Measurements from ENCODE around the gene ERGIC1.

ERGIC1 gene

DNA sequence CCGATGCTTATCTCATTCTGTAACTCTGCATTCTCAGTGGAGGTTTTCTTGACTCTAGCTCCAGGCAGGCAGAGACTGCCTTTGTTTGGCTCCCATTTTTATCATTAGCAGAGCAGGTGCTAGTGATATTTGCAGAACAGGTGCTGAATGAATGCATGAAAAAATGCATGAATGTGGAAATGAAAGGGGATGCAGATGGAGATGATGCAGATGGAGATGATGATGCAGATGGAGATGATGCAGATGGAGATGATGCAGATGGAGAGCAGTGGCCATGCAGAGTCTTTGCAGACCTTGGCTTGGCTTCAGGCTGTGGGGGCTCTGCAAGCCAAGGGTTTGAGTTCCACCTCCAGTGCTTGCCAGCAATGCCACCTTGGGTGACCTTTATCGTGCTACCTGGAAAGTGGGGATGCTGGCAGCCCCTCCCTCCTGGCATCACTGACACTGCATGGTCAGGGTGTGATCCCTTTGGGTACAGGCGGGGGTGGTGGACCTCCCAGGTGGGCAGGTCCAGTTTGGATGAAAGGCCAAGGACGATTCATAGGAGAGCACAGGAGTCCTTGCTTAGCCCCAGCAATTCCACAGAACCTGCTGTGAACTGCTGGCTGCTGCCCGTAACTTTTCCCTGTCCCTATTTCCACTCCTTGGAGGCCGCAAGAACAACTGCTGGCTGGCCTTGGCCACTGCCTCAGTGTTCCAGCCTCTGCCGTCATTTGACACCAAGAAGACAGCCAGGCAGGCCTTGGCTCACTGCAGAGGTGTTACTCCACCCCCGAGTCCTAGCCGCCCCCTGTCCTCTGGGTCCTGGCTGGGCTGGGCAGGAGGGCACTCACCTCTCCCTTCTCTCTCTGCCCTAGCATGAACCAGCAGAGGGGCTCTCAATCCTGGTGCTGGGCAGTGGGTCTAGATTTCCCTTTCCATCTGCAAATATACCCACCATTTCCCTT lies 33.0 kb downstream of the ERGIC1 start:
- ChIA-PET CTCF (interaction anchor here (1.5 kb wide), 1 partner anchor 13 kb away, joined by 3 read pairs; no protein-coding TSS in a partner anchor), POLR2A (interaction anchor here (1.0 kb wide), 1 partner anchor 96 kb away, joined by 3 read pairs; the partner anchor contains the start of gene DUSP1)
- no peak for DNase-seq (ENCODE audit: extremely low spot score)
- TF ChIP-seq L3MBTL2 (conservative IDR thresholded peaks at IDR 0.05) (no peak), BHLHE40 (IDR thresholded peaks at IDR 0.05; ENCODE audit: borderline replicate concordance) (no peak), ARNT (IDR thresholded peaks at IDR 0.05) (no peak), LEF1 (IDR thresholded peaks at IDR 0.05; ENCODE audit: borderline replicate concordance) (no peak), FOXK2 (IDR thresholded peaks at IDR 0.05) (no peak), ZNF384 (IDR thresholded peaks at IDR 0.05) (no peak), FOXA1 (IDR thresholded peaks at IDR 0.05) (no peak), SUZ12 (IDR thresholded peaks at IDR 0.05) (no peak), HDGF (IDR thresholded peaks at IDR 0.05; ENCODE audit: borderline replicate concordance) (no peak), CTBP1 (IDR thresholded peaks at IDR 0.05; ENCODE audit: borderline replicate concordance) (no peak), ELF4 (IDR thresholded peaks at IDR 0.05) (no peak), SP1 (IDR thresholded peaks at IDR 0.05) (no peak), FOXM1 (IDR thresholded peaks at IDR 0.05; ENCODE audit: borderline replicate concordance) (no peak), NFRKB (IDR thresholded peaks at IDR 0.05) (no peak), TARDBP (IDR thresholded peaks at IDR 0.05) (no peak)
- TF ChIP-seq, protein P1, sequence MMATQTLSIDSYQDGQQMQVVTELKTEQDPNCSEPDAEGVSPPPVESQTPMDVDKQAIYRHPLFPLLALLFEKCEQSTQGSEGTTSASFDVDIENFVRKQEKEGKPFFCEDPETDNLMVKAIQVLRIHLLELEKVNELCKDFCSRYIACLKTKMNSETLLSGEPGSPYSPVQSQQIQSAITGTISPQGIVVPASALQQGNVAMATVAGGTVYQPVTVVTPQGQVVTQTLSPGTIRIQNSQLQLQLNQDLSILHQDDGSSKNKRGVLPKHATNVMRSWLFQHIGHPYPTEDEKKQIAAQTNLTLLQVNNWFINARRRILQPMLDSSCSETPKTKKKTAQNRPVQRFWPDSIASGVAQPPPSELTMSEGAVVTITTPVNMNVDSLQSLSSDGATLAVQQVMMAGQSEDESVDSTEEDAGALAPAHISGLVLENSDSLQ (IDR thresholded peaks at IDR 0.05): no peak

DNA sequence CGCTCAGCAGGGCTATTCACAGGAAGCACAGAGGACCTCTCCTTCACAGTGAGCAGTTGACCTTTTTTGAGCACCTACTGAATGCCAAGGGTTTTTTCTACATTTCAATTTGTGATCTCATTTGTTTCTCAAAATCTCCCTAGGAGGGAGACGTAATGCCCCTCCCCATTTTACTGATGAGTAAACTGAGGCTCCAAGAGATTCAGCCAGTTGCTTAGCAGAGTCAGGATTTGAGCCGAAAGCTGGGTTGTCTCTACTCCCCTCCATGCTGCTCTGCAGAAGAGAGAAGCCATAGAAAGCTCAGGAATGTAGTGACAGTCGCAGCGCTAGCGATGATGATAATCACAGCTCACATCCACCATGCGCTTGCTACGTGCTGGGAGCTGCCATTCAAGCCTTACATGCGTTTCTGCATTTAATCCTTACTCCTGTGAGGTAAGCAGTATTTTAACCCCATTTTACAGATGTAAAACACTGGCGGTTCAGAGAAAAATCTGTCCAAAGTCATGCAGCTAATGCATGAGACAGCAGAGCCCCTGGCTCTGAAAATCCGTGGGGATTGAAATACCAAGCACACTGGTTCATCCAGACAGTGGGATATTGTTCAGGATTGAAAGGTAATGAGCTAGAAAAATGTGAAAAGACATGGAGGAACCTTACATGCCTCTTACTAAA lies 33.8 kb downstream of the ERGIC1 start:
- ChIA-PET POLR2A (no interaction called here), CTCF (no interaction called here)
- TF ChIP-seq ARNT (IDR thresholded peaks at IDR 0.05) (no peak), NFRKB (IDR thresholded peaks at IDR 0.05) (no peak), L3MBTL2 (conservative IDR thresholded peaks at IDR 0.05) (no peak), FOXA1 (IDR thresholded peaks at IDR 0.05) (no peak), SP1 (IDR thresholded peaks at IDR 0.05) (no peak), FOXK2 (IDR thresholded peaks at IDR 0.05) (no peak), HDGF (IDR thresholded peaks at IDR 0.05; ENCODE audit: borderline replicate concordance) (no peak), ZNF384 (IDR thresholded peaks at IDR 0.05) (no peak), LEF1 (IDR thresholded peaks at IDR 0.05; ENCODE audit: borderline replicate concordance) (no peak), ELF4 (IDR thresholded peaks at IDR 0.05) (no peak), TARDBP (IDR thresholded peaks at IDR 0.05) (no peak)
- DNase-seq (ENCODE audit: extremely low spot score): no peak

DNA sequence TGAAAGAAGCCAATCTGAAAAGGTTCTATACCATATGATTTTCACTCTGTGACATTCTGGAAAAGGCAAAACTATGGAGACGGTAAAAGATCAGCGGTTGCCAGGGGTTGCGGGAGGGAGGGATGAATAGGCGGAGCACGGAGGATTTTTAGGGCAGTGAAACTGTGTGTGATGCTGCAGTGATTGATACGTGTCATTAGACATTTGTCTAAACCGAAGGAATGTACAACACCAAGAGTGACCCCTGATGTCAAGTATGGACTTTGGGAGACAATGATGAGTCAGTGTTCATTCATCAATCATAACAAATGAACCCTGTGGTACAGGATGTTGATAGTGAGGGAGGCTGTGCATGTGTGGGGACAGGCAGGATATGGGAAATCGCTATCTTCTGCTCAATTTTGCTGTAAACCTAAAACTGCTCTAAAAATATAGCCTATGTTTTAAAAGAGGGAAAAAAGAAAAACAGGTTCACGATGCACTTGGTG lies 34.4 kb downstream of the ERGIC1 start:
- no peak for TF ChIP-seq NFRKB (IDR thresholded peaks at IDR 0.05)
- TF ChIP-seq, protein P1 (IDR thresholded peaks at IDR 0.05): peak; percentile 18; the same call in 1 of the 2 replicates
- CTCF ChIA-PET: no interaction called here
- DNase-seq (ENCODE audit: extremely low spot score): no peak
- POLR2A ChIA-PET: no interaction called here

DNA sequence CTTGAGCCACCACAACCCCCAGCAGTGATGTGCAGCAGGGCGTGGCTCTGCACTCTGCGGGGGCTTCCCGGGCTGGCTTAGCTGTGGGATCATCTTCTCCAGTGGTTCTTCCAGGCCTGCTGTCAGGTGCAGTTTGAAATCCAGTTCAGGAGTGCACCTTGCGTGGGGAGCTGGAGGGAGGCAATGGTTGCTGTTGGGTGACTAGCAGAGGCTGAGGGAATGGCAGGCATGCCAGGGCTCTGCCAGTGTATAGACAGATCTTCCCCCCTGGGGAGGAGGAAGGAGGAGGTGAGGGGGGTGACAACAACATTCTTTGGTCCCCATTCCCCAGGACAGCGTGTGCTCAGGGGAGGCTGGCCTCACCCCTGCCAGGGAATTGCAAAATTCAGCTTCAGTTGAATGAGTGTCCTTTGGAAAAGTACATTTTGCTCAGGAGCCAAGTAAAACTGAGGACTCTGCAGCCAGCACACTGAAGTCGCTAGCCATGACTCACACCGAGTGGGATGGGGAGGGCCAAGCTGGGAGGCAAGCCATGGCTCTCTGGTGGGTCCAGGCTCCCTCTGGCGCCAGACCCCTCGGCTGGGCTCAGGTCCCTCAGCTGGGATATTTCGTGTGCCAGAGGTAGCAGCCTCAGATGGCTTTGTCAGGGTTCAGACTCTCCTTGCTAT lies 35.0 kb downstream of the ERGIC1 start:
- ChIA-PET CTCF (interaction anchor here (0.5 kb wide), 1 partner anchor 97 kb away, joined by 5 read pairs; no protein-coding TSS in a partner anchor), POLR2A (interaction anchor here (1.0 kb wide), 1 partner anchor 98 kb away, joined by 3 read pairs; the partner anchor contains the start of gene DUSP1)
- DNase-seq (ENCODE audit: extremely low spot score): no peak
- TF ChIP-seq SUZ12 (IDR thresholded peaks at IDR 0.05): no peak
- TF ChIP-seq FOXA1 (IDR thresholded peaks at IDR 0.05): no peak
- TF ChIP-seq SP1 (IDR thresholded peaks at IDR 0.05): no peak
- TF ChIP-seq BHLHE40 (IDR thresholded peaks at IDR 0.05; ENCODE audit: borderline replicate concordance): no peak
- TF ChIP-seq, protein P1 (IDR thresholded peaks at IDR 0.05): no peak
- no peak for TF ChIP-seq L3MBTL2 (conservative IDR thresholded peaks at IDR 0.05)
- TF ChIP-seq CTBP1 (IDR thresholded peaks at IDR 0.05; ENCODE audit: borderline replicate concordance): no peak
- TF ChIP-seq NFRKB (IDR thresholded peaks at IDR 0.05): no peak
- no peak for TF ChIP-seq ZNF384 (IDR thresholded peaks at IDR 0.05)

DNA sequence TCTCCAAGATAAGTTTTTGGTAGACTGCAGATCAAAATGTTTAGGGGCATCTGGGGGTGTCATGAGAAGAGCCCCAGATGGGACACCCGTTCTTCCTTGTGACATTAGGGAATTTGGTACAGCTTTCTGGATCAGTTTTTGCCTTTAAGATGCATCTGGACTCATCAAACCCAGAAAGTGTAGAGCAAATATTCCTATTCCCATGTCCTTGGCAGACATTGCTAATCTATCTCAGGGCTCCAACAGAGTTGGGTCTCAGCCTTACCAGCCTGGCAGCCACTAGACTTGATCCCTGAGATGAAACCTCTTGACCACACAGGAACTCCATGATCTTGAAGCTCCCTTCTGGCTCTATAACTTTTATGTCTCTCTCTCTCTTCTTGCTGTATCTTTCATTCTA lies 35.6 kb downstream of the ERGIC1 start:
- ChIA-PET CTCF (interaction anchor here (0.5 kb wide), 1 partner anchor 97 kb away, joined by 5 read pairs; no protein-coding TSS in a partner anchor), POLR2A (interaction anchor here (1.0 kb wide), 1 partner anchor 98 kb away, joined by 3 read pairs; the partner anchor contains the start of gene DUSP1)
- DNase-seq (ENCODE audit: extremely low spot score): no peak
- TF ChIP-seq NFRKB (IDR thresholded peaks at IDR 0.05) (no peak), FOXK2 (IDR thresholded peaks at IDR 0.05) (no peak), LEF1 (IDR thresholded peaks at IDR 0.05; ENCODE audit: borderline replicate concordance) (no peak), ELF4 (IDR thresholded peaks at IDR 0.05) (no peak), SP1 (IDR thresholded peaks at IDR 0.05) (no peak), FOXA1 (IDR thresholded peaks at IDR 0.05) (no peak), ARNT (IDR thresholded peaks at IDR 0.05) (no peak), TARDBP (IDR thresholded peaks at IDR 0.05) (no peak), SUZ12 (IDR thresholded peaks at IDR 0.05) (no peak), L3MBTL2 (conservative IDR thresholded peaks at IDR 0.05) (no peak), FOXM1 (IDR thresholded peaks at IDR 0.05; ENCODE audit: borderline replicate concordance) (no peak), HDGF (IDR thresholded peaks at IDR 0.05; ENCODE audit: borderline replicate concordance) (no peak), BHLHE40 (IDR thresholded peaks at IDR 0.05; ENCODE audit: borderline replicate concordance) (no peak)

All from HEK293T (cell line).